GM12878 (cell line): ENCODE data around the gene C12orf56. TPM values are rescaled to one million over a fixed set of nuclear protein-coding genes. Genes with fewer than 3 reads are reported as not detected.

ENCODE experiments used
- ATAC-seq: fragments of 200-7000 bp; cut with Tn5 transposase; 3 replicates; pipeline ENCODE4 v1.9.1; 2020; ENCODE audit warnings: mild to moderate bottlenecking, moderate library complexity
- BruUV-seq: library from RNA; stranded (reverse); fragments of 400-500 nt; replicated peaks from 2 replicates; lab custom pipeline; 2021; lab: Mats Ljungman, UMichigan
- CTCF ChIA-PET: fragments of 300-600 bp; sonication (Branson Sonifier 250); formaldehyde crosslinking; extraction: SDS; loops from one replicate; lab custom pipeline; 2021; ENCODE audit warnings: inconsistent platforms; lab: Yijun Ruan, JAX
- POLR2A ChIA-PET: fragments of 350-600 bp; formaldehyde crosslinking; extraction: SDS; loops from one replicate; lab custom pipeline; 2021; ENCODE audit warnings: inconsistent platforms; lab: Charles Lee
- RAD21 ChIA-PET: fragments of 300-600 bp; sonication (Branson Sonifier 250); formaldehyde crosslinking; loops from one replicate; lab custom pipeline; 2023; ENCODE audit warnings: antibody characterized with exemption; ENCODE audit not compliant: unreplicated experiment; lab: Charles Lee
- SMC1A ChIA-PET: fragments of 300-600 bp; sonication (Branson Sonifier 250); formaldehyde crosslinking; loops from one replicate; lab custom pipeline; 2023; ENCODE audit not compliant: unreplicated experiment, uncharacterized antibody; lab: Charles Lee
- DNase-seq: peaks from one replicate; pipeline ENCODE4 v3.0.0-alpha.2; 2011; ENCODE audit warnings: low read depth, low spot score
- FAIRE-seq: peaks from 3 replicates; lab custom pipeline; 2011; peaks lifted over from hg19 to GRCh38; lab: Jason Lieb, UNC
- H2AFZ ChIP-seq: 2 replicates; pipeline ENCODE4 v1.6.0; 2011; ENCODE audit warnings: low read depth, low read length, control low read depth; ENCODE audit not compliant: control insufficient read depth
- H3K27ac ChIP-seq: 2 replicates; pipeline ENCODE4 v1.5.1; 2011; ENCODE audit warnings: control low read depth; ENCODE audit not compliant: control insufficient read depth, insufficient read depth
- H3K27me3 ChIP-seq, 2 experiments: replicated peaks in 1 of 2; 2 replicates each; pipeline versions ENCODE4 v1.6.0 to v1.6.1; 2011; ENCODE audit warnings: low read length in 1 of 2; ENCODE audit not compliant: control insufficient read depth in 2 of 2, insufficient read depth in 2 of 2
- H3K36me3 ChIP-seq, 2 experiments: 2 replicates each; pipeline ENCODE4 v1.5.1; 2011; ENCODE audit warnings: low read length in 1 of 2; ENCODE audit not compliant: control insufficient read depth in 2 of 2, insufficient read depth in 2 of 2
- H3K4me1 ChIP-seq: 2 replicates; pipeline ENCODE4 v1.6.1; 2011; ENCODE audit warnings: mild to moderate bottlenecking, low read length, moderate library complexity, mixed read lengths; ENCODE audit not compliant: control insufficient read depth, insufficient read depth
- H3K4me2 ChIP-seq: 2 replicates; pipeline ENCODE4 v1.6.0; 2011; ENCODE audit warnings: control low read depth; ENCODE audit not compliant: control insufficient read depth, insufficient read depth
- H3K4me3 ChIP-seq: fragments of 200-600 bp; sonication (generic); 2 replicates; pipeline ENCODE4 v1.5.1; 2016
- H3K79me2 ChIP-seq: 2 replicates; pipeline ENCODE4 v1.6.0; 2011; ENCODE audit warnings: low read length; ENCODE audit not compliant: control insufficient read depth, insufficient read depth
- H3K9ac ChIP-seq: 2 replicates; pipeline ENCODE4 v1.8.0; 2011; ENCODE audit warnings: low read length, control low read depth, mixed read lengths; ENCODE audit not compliant: control insufficient read depth, insufficient read depth
- H3K9me3 ChIP-seq: replicated peaks from 3 replicates; pipeline ENCODE4 v1.5.1; 2011; ENCODE audit warnings: mild to moderate bottlenecking, low read length; ENCODE audit not compliant: control insufficient read depth, insufficient read depth
- H4K20me1 ChIP-seq: 2 replicates; pipeline ENCODE4 v1.6.0; 2011; ENCODE audit not compliant: control insufficient read depth, insufficient read depth
- ASH2L ChIP-seq: fragments of 300-600, 200-600 bp; sonication (generic); IDR thresholded peaks from 2 replicates; pipeline ENCODE4 v1.6.1; 2017; ENCODE audit warnings: low read depth, mild to moderate bottlenecking, borderline replicate concordance
- MYB ChIP-seq: fragments of 150-350 bp; IDR thresholded peaks from 2 replicates; pipeline ENCODE4 v1.6.1; 2014; ENCODE audit warnings: mild to moderate bottlenecking, low read depth, low read length, borderline replicate concordance
- NR2C2 ChIP-seq: IDR thresholded peaks from 2 replicates; pipeline ENCODE4 v1.6.1; 2011; ENCODE audit warnings: borderline replicate concordance, low read depth; ENCODE audit not compliant: control insufficient read depth, insufficient read length
- NRF1 ChIP-seq: conservative IDR thresholded peaks from 2 replicates; pipeline ENCODE4 v1.6.1; 2011; ENCODE audit warnings: mild to moderate bottlenecking, low read depth, low read length, improper control_type of control experiment
- SREBF1 ChIP-seq: IDR thresholded peaks from 2 replicates; pipeline ENCODE4 v1.6.1; 2012; ENCODE audit warnings: mild to moderate bottlenecking, low read length
- TCF12 ChIP-seq: IDR thresholded peaks from 2 replicates; pipeline ENCODE4 v1.6.1; 2011; ENCODE audit warnings: low read depth, mild to moderate bottlenecking, low read length
- WRNIP1 ChIP-seq: IDR thresholded peaks from 2 replicates; pipeline ENCODE4 v1.6.1; 2011; ENCODE audit warnings: low read depth, low read length, improper control_type of control experiment, borderline replicate concordance
- WGBS: methylation state at CpG from one replicate; pipeline ENCODE4 v1.1.6; 2016; ENCODE audit warnings: low lambda C conversion rate; ENCODE audit not compliant: insufficient replicate concordance, insufficient coverage; ENCODE audit errors: missing lambda C conversion rate; 5-methylcytosine and 5-hydroxymethylcytosine counted together
- in situ Hi-C: fragments of 300-500 bp; cut with MboI; formaldehyde crosslinking; loops from 9 replicates; pipeline ENCODE4 v1.14.3; 2018; ENCODE audit warnings: mixed read lengths
- intact Hi-C: fragments of 100-400 bp; cut with micrococcal nuclease; formaldehyde crosslinking; loops from one replicate; pipeline ENCODE4 v1.14.2; 2022; ENCODE audit not compliant: unreplicated experiment
- polyA plus RNA-seq, 11 experiments: library from polyadenylated mRNA; depleted of rRNA in 4 of 11; unstranded in 6 of 11; stranded (reverse) in 5 of 11; fragments of >200 nt; fragmentation: Nextera tagmentation in 4 of 11; fragmentation: Illumina TruSeq in 1 of 11; extraction: Ambion mirVana in 4 of 11; extraction: Trizol in 1 of 11; gene quantifications; 1 replicate in 1 of 11; 2 replicates in 10 of 11; pipeline versions ENCODE4 v1.2.1 to v1.2.3, GENCODE V29; 2011 to 2016; ENCODE audit warnings: inconsistent platforms in 2 of 11, missing spikeins in 2 of 11, low read depth in 1 of 11
- total RNA-seq, 4 experiments: library from RNA; depleted of rRNA in 3 of 4; stranded (reverse); fragments of >200 nt in 3 of 4; fragmentation: Illumina TruSeq in 1 of 4; extraction: Trizol in 1 of 4; gene quantifications; 2 replicates each; pipeline versions ENCODE4 v1.2.1 to v1.2.3, GENCODE V29; 2013 to 2021
- TF ChIP-seq, protein P1 (sequence below): fragments of 450-650 bp; IDR thresholded peaks from 2 replicates; pipeline ENCODE4 v1.6.1; 2017; ENCODE audit warnings: low read depth, mild to moderate bottlenecking, moderate library complexity

Gene C12orf56
- total and polyA plus RNA-seq, 10 of the 15 experiments (the other 5 are each of a cell fraction or from before 2014, with no cell fraction given): not detected

DNA sequence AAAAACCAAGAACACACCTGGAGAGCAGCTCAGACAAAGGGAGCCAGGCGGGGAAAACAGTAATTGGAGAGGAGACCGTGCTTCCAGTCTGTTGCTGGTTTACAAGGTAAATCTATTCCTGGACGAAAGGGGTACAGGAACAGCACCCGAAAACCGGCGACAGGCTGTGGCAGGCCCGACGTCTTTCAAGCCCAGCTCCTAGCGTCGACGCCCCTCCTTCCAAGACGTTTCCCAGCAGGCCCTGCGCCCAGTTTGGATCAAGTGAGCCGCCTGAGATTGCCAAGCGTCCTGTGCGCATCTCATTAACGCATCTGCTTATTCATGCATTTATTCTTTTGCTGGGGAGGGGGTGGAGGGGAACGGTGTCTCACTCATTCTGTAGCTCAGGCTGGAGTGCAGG, 1.4 kb downstream of the C12orf56 start:
- no peaks in the 10 kb centered on the region for H3K27me3 ChIP-seq
- intact Hi-C loops (no loop called here), in situ Hi-C loops (loop anchor here (25.0 kb wide), 1 partner anchor 552 kb away; the partner anchor contains the start of gene SRGAP1)
- CTCF ChIA-PET: no interaction called here
- SMC1A ChIA-PET: interaction anchor here (1.3 kb wide), 1 partner anchor 11 kb away, joined by 3 read pairs; no protein-coding TSS in a partner anchor
- no peaks in the 10 kb centered on the region for H3K79me2 ChIP-seq
- H4K20me1 ChIP-seq: no peaks in the 10 kb centered on the region
- H3K4me3 ChIP-seq: no peak overlapping the region
- no peak overlapping the region for H3K27ac ChIP-seq
- no peak overlapping the region for H2AFZ ChIP-seq
- H3K9me3 ChIP-seq: no peaks in the 10 kb centered on the region
- H3K4me1 ChIP-seq: no peaks in the 10 kb centered on the region
- RAD21 ChIA-PET: no interaction called here
- H3K9ac ChIP-seq: no peak overlapping the region
- no TSS peak for BruUV-seq
- no peak for DNase-seq
- no peak overlapping the region for H3K4me2 ChIP-seq
- no peaks in the 10 kb centered on the region for H3K36me3 ChIP-seq
- 85% methylated on average over 16 of the region's 18 CpGs for WGBS
- no peak for TF ChIP-seq MYB
- no peak for TF ChIP-seq SREBF1
- no peak for TF ChIP-seq WRNIP1
- TF ChIP-seq NR2C2: no peak
- no peak for TF ChIP-seq NRF1
- no peak for TF ChIP-seq TCF12
- TF ChIP-seq, protein P1, sequence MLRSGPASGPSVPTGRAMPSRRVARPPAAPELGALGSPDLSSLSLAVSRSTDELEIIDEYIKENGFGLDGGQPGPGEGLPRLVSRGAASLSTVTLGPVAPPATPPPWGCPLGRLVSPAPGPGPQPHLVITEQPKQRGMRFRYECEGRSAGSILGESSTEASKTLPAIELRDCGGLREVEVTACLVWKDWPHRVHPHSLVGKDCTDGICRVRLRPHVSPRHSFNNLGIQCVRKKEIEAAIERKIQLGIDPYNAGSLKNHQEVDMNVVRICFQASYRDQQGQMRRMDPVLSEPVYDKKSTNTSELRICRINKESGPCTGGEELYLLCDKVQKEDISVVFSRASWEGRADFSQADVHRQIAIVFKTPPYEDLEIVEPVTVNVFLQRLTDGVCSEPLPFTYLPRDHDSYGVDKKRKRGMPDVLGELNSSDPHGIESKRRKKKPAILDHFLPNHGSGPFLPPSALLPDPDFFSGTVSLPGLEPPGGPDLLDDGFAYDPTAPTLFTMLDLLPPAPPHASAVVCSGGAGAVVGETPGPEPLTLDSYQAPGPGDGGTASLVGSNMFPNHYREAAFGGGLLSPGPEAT: no peak
- no peak for TF ChIP-seq ASH2L
- FAIRE-seq: no peak
- POLR2A ChIA-PET: no interaction called here
- no peak for ATAC-seq
